KMS-11 (cell line): Measurements from ENCODE around the gene LARP4B.

Experiments
- H2AFZ ChIP-seq: fragments of 200-600 bp; sonication (generic); 2 replicates; pipeline ENCODE4 v1.6.1; 2016; ENCODE audit warnings: antibody characterized with exemption, mixed run types, low read depth
- H3K27ac ChIP-seq: fragments of 200-600 bp; sonication (generic); 2 replicates; pipeline ENCODE4 v1.6.1; 2016; ENCODE audit warnings: mild to moderate bottlenecking, mixed run types
- H3K27me3 ChIP-seq: fragments of 200-600 bp; sonication (generic); 2 replicates; pipeline ENCODE4 v1.6.1; 2017; ENCODE audit warnings: mild to moderate bottlenecking, low read depth, mixed run types, moderate library complexity; ENCODE audit not compliant: insufficient read depth
- H3K36me3 ChIP-seq: fragments of 200-600 bp; sonication (generic); 2 replicates; pipeline ENCODE4 v1.6.1; 2017; ENCODE audit warnings: mild to moderate bottlenecking, mixed run types; ENCODE audit not compliant: insufficient read depth
- H3K4me1 ChIP-seq: fragments of 200-600 bp; sonication (generic); 2 replicates; pipeline ENCODE4 v1.6.1; 2016; ENCODE audit warnings: mild to moderate bottlenecking, low read depth, mixed run types; ENCODE audit not compliant: poor library complexity, severe bottlenecking
- H3K4me2 ChIP-seq: fragments of 200-600 bp; sonication (generic); 2 replicates; pipeline ENCODE4 v1.7.0; 2016; ENCODE audit warnings: mild to moderate bottlenecking, mixed run types
- H3K4me3 ChIP-seq: fragments of 200-600 bp; sonication (generic); IDR thresholded peaks from 2 replicates; pipeline ENCODE4 v1.6.1; 2017; ENCODE audit warnings: low read depth, low read length, mixed read lengths; ENCODE audit not compliant: insufficient read depth
- H3K79me2 ChIP-seq: fragments of 200-600 bp; sonication (generic); 2 replicates; pipeline ENCODE4 v1.6.1; 2016; ENCODE audit warnings: low read depth, mixed run types; ENCODE audit not compliant: insufficient read depth
- H3K9ac ChIP-seq: fragments of 200-600 bp; sonication (generic); 2 replicates; pipeline ENCODE4 v1.6.1; 2016; ENCODE audit warnings: mild to moderate bottlenecking, mixed run types
- H4K20me1 ChIP-seq: fragments of 200-600 bp; sonication (generic); 2 replicates; pipeline ENCODE4 v1.6.1; 2016; ENCODE audit warnings: mild to moderate bottlenecking, mixed run types; ENCODE audit not compliant: insufficient read depth
- TF ChIP-seq, protein P1 (sequence below): fragments of 200-600 bp; sonication (generic); conservative IDR thresholded peaks from 2 replicates; pipeline ENCODE4 v1.6.1; 2017; ENCODE audit warnings: low read depth, mild to moderate bottlenecking, antibody characterized with exemption, low read length, moderate library complexity, mixed read lengths

LARP4B gene

DNA sequence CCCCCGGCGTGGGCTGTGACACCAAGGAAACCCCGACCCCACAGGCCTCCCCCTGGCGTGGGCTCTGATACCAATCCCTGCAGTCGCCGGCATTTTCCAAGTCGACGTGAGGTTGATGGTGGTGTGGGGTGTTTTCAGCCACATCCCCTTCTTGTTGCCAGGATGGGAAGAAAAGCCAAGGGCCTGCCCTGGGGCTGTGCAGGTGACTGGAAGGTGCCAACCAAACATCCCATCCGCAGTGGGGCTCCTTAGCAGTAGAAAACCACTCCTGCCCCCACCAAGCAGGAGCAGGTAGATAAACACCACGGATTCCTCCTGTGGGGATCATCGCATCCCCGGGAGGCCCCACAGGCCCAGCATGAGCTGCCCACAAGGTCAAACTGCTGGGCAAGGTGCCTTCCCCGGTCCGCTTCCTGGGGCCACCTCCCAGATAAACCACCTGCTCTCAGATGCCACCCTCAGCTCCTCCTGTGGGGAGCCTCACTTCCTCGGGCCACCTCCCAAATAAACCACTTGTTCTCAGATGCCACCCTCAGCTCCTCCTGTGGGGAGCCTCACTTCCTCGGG lies 153.5 kb downstream of the LARP4B start:
- H3K9ac ChIP-seq: no peak overlapping the region
- H3K4me2 ChIP-seq: no peak overlapping the region
- TF ChIP-seq, protein P1, sequence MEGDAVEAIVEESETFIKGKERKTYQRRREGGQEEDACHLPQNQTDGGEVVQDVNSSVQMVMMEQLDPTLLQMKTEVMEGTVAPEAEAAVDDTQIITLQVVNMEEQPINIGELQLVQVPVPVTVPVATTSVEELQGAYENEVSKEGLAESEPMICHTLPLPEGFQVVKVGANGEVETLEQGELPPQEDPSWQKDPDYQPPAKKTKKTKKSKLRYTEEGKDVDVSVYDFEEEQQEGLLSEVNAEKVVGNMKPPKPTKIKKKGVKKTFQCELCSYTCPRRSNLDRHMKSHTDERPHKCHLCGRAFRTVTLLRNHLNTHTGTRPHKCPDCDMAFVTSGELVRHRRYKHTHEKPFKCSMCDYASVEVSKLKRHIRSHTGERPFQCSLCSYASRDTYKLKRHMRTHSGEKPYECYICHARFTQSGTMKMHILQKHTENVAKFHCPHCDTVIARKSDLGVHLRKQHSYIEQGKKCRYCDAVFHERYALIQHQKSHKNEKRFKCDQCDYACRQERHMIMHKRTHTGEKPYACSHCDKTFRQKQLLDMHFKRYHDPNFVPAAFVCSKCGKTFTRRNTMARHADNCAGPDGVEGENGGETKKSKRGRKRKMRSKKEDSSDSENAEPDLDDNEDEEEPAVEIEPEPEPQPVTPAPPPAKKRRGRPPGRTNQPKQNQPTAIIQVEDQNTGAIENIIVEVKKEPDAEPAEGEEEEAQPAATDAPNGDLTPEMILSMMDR: no peak
- no peaks in the 10 kb centered on the region for H4K20me1 ChIP-seq
- H2AFZ ChIP-seq: no peak overlapping the region
- no peak overlapping the region for H3K27ac ChIP-seq
- H3K36me3 ChIP-seq: no peaks in the 10 kb centered on the region
- H3K4me1 ChIP-seq: no peaks in the 10 kb centered on the region
- H3K79me2 ChIP-seq: no peaks in the 10 kb centered on the region
- no peaks in the 10 kb centered on the region for H3K27me3 ChIP-seq
- no peak overlapping the region for H3K4me3 ChIP-seq

DNA sequence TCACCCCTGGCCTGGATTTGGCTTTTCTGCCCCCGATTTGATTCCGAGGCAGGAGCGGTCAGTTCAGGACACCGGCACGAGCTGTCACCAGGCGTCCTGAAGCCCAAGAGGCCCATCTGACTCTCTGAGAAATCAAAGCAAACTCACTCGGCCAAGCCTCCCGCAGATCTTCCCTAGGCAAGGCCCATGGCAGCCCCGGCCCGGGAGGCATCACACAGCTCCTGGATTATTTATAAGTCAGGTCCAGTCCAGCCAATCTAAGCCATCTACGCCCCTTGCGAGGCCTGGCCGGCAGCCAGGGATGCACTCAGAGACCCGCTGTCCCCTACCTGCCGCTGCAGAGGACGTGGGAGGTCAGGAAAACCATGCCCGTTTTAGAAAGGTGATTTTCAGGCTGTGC lies 154.7 kb downstream of the LARP4B start:
- Histone ChIP-seq H3K27me3 (no peaks in the 10 kb centered on the region), H2AFZ (no peak overlapping the region), H3K9ac (no peak overlapping the region), H4K20me1 (no peaks in the 10 kb centered on the region), H3K4me3 (no peak overlapping the region), H3K4me1 (no peaks in the 10 kb centered on the region), H3K79me2 (no peaks in the 10 kb centered on the region), H3K4me2 (no peak overlapping the region), H3K36me3 (no peaks in the 10 kb centered on the region), H3K27ac (no peak overlapping the region)
- TF ChIP-seq, protein P1: no peak

DNA sequence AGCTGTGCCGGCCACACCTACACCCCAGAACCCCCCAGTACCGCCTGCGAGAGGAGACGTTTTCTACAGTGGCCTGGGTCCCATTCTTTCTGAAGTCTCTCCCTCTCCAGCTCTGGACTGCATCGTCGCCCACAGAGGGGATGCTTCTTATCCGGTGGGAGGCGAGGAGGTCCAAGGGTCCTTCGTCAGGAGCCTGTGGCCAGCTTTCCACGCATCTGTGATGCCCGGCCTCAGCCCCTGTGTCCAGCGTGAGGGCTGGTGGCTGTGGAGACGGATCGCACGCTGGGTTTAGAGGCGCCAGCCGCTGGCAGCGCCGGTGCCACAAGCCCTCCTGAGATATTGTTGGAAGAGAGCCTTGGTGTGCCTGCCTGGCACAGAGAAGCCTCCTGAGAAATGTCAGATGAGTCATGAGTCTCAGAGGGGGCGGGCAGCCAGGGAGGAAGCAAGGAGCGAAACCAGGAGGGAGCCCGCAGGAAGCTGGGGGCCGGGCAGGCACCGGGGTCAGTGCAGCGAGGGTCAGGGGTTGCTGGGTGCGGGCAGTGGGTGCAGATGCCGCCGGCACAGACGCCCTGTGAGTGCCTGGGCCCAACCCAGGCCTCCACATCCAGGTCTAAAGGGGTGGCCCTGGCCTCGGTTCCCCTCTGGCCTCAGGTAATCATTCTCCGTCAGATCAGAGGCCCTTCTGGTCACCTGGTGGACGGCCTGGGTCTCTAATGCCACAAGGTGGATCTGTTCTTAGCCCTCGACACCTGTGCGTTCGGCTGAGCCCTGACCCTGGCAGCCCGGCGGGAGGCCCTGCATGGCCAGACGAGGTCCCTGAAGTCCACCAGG lies 156.0 kb downstream of the LARP4B start:
- Histone ChIP-seq H3K9ac (no peak overlapping the region), H3K27ac (no peak overlapping the region), H3K27me3 (no peaks in the 10 kb centered on the region), H3K36me3 (no peaks in the 10 kb centered on the region), H3K4me1 (no peaks in the 10 kb centered on the region), H4K20me1 (no peaks in the 10 kb centered on the region), H2AFZ (no peak overlapping the region), H3K4me3 (no peak overlapping the region), H3K79me2 (no peaks in the 10 kb centered on the region), H3K4me2 (no peak overlapping the region)
- TF ChIP-seq, protein P1: no peak

DNA sequence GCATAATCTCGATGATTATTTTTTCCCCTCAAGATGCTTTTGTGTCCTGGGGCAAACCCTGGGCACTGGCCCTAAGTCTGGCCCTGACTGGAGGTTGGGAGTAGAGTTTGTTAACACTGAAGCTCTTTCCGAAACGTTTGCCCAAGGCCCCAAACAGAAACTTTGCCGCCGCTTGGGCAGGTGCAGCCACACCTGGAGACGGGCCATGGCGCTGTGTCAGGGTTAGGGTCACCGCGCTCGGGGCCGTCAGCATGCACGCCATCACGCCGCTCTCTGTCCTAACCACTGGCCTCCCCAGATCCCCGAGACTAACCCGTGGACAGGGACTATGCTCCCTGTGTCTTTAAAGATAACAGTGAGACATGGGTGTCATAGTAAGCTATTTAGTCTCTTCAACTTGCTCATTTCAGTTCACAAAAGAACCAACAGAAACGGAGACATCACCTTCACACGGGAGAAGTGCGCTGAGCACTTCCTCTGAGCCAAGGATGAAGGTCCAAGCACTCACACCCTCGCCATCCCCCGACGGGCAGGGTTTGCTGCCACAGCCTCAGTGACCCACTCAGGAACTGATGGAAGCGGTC lies 156.8 kb downstream of the LARP4B start:
- Histone ChIP-seq H4K20me1 (no peaks in the 10 kb centered on the region), H3K9ac (no peak overlapping the region), H3K27ac (no peak overlapping the region), H3K79me2 (no peaks in the 10 kb centered on the region), H3K4me2 (no peak overlapping the region), H3K36me3 (no peaks in the 10 kb centered on the region), H3K4me1 (no peaks in the 10 kb centered on the region), H3K4me3 (no peak overlapping the region), H2AFZ (no peak overlapping the region), H3K27me3 (no peaks in the 10 kb centered on the region)
- TF ChIP-seq, protein P1: no peak
